GM12878 (cell line): Measurements from ENCODE around the gene TRIM46. TPM values are rescaled to one million over a fixed set of nuclear protein-coding genes. Genes with fewer than 3 reads are reported as not detected.

Experiments used
- ATF3 ChIP-seq: IDR thresholded peaks from 2 replicates; pipeline ENCODE4 v1.6.1; 2011; ENCODE audit warnings: low read depth, mild to moderate bottlenecking, low read length, moderate library complexity, borderline replicate concordance; ENCODE audit errors: extremely low read depth
- CBX3 ChIP-seq: fragments of 200-600 bp; sonication (generic); IDR thresholded peaks from 2 replicates; pipeline ENCODE4 v1.6.1; 2016; ENCODE audit warnings: low read depth, borderline replicate concordance
- CUX1 ChIP-seq: IDR thresholded peaks from 2 replicates; pipeline ENCODE4 v1.6.1; 2012; ENCODE audit warnings: improper control_type of control experiment, low read depth, low read length; ENCODE audit not compliant: insufficient replicate concordance
- EGR1 ChIP-seq, 2 experiments: IDR thresholded peaks; 1 replicate in 1 of 2; 2 replicates in 1 of 2; pipeline ENCODE4 v1.6.1; 2011 to 2012; ENCODE audit warnings: low read depth in 2 of 2, low read length in 2 of 2, borderline replicate concordance in 1 of 2, mild to moderate bottlenecking in 1 of 2, moderate library complexity in 1 of 2
- IKZF2 ChIP-seq, 2 experiments: fragments of 450-650 bp; IDR thresholded peaks; 2 replicates each; pipeline ENCODE4 v1.6.1; 2017; ENCODE audit warnings: mild to moderate bottlenecking in 2 of 2, moderate library complexity in 2 of 2
- MLLT1 ChIP-seq: fragments of 450-650 bp; IDR thresholded peaks from 2 replicates; pipeline ENCODE4 v1.6.1; 2016; ENCODE audit warnings: mild to moderate bottlenecking
- MYC ChIP-seq: IDR thresholded peaks from 2 replicates; pipeline ENCODE4 v1.6.1; 2011; ENCODE audit warnings: mild to moderate bottlenecking, low read length, moderate library complexity, inconsistent platforms; ENCODE audit not compliant: insufficient read depth, insufficient replicate concordance, insufficient read length, severe bottlenecking
- NFXL1 ChIP-seq: fragments of 450-650 bp; IDR thresholded peaks from 2 replicates; pipeline ENCODE4 v1.6.1; 2017; ENCODE audit warnings: antibody characterized with exemption, mild to moderate bottlenecking, borderline replicate concordance
- PBX3 ChIP-seq: IDR thresholded peaks from 2 replicates; pipeline ENCODE4 v1.6.1; 2011; ENCODE audit warnings: mild to moderate bottlenecking, low read depth, low read length, moderate library complexity; ENCODE audit not compliant: insufficient replicate concordance
- SIX5 ChIP-seq: IDR thresholded peaks from 2 replicates; pipeline ENCODE4 v1.6.1; 2011; ENCODE audit warnings: mild to moderate bottlenecking, low read depth, low read length, moderate library complexity; ENCODE audit not compliant: severe bottlenecking
- SREBF1 ChIP-seq: IDR thresholded peaks from 2 replicates; pipeline ENCODE4 v1.6.1; 2012; ENCODE audit warnings: mild to moderate bottlenecking, low read length
- ZNF24 ChIP-seq: fragments of 450-650 bp; IDR thresholded peaks from 2 replicates; pipeline ENCODE4 v1.6.1; 2017; ENCODE audit warnings: antibody characterized with exemption, mild to moderate bottlenecking
- polyA plus RNA-seq, 11 experiments: library from polyadenylated mRNA; depleted of rRNA in 4 of 11; unstranded in 6 of 11; stranded (reverse) in 5 of 11; fragments of >200 nt; fragmentation: Nextera tagmentation in 4 of 11; fragmentation: Illumina TruSeq in 1 of 11; extraction: Ambion mirVana in 4 of 11; extraction: Trizol in 1 of 11; gene quantifications; 1 replicate in 1 of 11; 2 replicates in 10 of 11; pipeline versions ENCODE4 v1.2.1 to v1.2.3, GENCODE V29; 2011 to 2016; ENCODE audit warnings: inconsistent platforms in 2 of 11, missing spikeins in 2 of 11, low read depth in 1 of 11
- total RNA-seq, 4 experiments: library from RNA; depleted of rRNA in 3 of 4; stranded (reverse); fragments of >200 nt in 3 of 4; fragmentation: Illumina TruSeq in 1 of 4; extraction: Trizol in 1 of 4; gene quantifications; 2 replicates each; pipeline versions ENCODE4 v1.2.1 to v1.2.3, GENCODE V29; 2013 to 2021
- TF ChIP-seq, protein P1 (sequence below): fragments of 450-650 bp; IDR thresholded peaks from 2 replicates; pipeline ENCODE4 v1.6.1; 2016; ENCODE audit warnings: mild to moderate bottlenecking, moderate library complexity, borderline replicate concordance
- TF ChIP-seq, protein P2 (sequence below): fragments of 450-650 bp; IDR thresholded peaks from 2 replicates; pipeline ENCODE4 v1.6.1; 2016; ENCODE audit warnings: mild to moderate bottlenecking
- TF ChIP-seq, protein P3 (sequence below): IDR thresholded peaks from 2 replicates; pipeline ENCODE4 v1.6.1; 2012; ENCODE audit warnings: low read depth, low read length, improper control_type of control experiment

The TRIM46 gene
- total and polyA plus RNA-seq, 10 of the 15 experiments (the other 5 are each of a cell fraction or from before 2014, with no cell fraction given), result 0.08 to 3.1 (median 0.97) TPM

DNA sequence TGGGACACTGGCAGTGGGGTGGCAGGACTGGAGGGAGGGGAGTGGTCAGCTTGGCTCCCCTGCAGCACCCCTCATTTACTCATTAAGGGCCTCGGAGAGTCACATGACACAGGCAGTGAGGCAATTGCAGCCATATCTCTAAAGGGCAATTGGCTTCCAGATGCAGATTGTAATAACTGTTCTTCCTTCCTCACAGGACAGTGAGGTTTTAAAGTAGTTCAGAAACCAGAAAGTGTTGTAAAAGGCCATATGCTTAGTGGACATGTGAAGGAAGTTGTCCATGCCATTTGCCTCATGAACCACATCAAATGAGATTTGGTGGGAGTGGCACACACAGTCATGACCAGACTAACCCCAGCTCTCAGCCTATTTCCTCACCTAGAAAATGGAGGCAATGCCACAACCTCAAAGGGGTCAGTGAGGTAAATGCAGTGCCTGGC lies 46.0 kb downstream of the TRIM46 start (continued):
- TF ChIP-seq, protein P1, sequence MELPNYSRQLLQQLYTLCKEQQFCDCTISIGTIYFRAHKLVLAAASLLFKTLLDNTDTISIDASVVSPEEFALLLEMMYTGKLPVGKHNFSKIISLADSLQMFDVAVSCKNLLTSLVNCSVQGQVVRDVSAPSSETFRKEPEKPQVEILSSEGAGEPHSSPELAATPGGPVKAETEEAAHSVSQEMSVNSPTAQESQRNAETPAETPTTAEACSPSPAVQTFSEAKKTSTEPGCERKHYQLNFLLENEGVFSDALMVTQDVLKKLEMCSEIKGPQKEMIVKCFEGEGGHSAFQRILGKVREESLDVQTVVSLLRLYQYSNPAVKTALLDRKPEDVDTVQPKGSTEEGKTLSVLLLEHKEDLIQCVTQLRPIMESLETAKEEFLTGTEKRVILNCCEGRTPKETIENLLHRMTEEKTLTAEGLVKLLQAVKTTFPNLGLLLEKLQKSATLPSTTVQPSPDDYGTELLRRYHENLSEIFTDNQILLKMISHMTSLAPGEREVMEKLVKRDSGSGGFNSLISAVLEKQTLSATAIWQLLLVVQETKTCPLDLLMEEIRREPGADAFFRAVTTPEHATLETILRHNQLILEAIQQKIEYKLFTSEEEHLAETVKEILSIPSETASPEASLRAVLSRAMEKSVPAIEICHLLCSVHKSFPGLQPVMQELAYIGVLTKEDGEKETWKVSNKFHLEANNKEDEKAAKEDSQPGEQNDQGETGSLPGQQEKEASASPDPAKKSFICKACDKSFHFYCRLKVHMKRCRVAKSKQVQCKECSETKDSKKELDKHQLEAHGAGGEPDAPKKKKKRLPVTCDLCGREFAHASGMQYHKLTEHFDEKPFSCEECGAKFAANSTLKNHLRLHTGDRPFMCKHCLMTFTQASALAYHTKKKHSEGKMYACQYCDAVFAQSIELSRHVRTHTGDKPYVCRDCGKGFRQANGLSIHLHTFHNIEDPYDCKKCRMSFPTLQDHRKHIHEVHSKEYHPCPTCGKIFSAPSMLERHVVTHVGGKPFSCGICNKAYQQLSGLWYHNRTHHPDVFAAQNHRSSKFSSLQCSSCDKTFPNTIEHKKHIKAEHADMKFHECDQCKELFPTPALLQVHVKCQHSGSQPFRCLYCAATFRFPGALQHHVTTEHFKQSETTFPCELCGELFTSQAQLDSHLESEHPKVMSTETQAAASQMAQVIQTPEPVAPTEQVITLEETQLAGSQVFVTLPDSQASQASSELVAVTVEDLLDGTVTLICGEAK, result no peak
- TF ChIP-seq MYC (no peak), SREBF1 (no peak), MLLT1 (no peak), ATF3 (peak; percentile 62; the same call in 1 of the 2 replicates), EGR1 (IDR thresholded peaks at IDR 0.05; ENCODE audit: borderline replicate concordance in 1 of 2, low read depth in 2 of 2, low read length in 2 of 2) (no peak), NFXL1 (no peak), CBX3 (no peak), IKZF2 (IDR thresholded peaks at IDR 0.05) (no peak), ZNF24 (no peak), PBX3 (no peak), SIX5 (peak; percentile 55), CUX1 (no peak)
- TF ChIP-seq, protein P2, sequence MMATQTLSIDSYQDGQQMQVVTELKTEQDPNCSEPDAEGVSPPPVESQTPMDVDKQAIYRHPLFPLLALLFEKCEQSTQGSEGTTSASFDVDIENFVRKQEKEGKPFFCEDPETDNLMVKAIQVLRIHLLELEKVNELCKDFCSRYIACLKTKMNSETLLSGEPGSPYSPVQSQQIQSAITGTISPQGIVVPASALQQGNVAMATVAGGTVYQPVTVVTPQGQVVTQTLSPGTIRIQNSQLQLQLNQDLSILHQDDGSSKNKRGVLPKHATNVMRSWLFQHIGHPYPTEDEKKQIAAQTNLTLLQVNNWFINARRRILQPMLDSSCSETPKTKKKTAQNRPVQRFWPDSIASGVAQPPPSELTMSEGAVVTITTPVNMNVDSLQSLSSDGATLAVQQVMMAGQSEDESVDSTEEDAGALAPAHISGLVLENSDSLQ, result no peak
- TF ChIP-seq, protein P3, sequence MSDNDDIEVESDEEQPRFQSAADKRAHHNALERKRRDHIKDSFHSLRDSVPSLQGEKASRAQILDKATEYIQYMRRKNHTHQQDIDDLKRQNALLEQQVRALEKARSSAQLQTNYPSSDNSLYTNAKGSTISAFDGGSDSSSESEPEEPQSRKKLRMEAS, result no peak
